Fibroblast of pulmonary artery (primary cell): ENCODE data around the gene AIFM1.
A peak's percentile ranks its signal among the peaks of the same experiment; 100 is the strongest.

Source experiments
- DNase-seq: peaks from one replicate; pipeline ENCODE4 v3.0.0-alpha.2; 2010; ENCODE audit warnings: low read depth
- H3K4me3 ChIP-seq: replicated peaks from 2 replicates; pipeline ENCODE4 v1.5.1; 2011; ENCODE audit warnings: low read depth, mild to moderate bottlenecking, control low read depth, low read length, moderate library complexity
- TF ChIP-seq, protein P1 (sequence below): IDR thresholded peaks from 2 replicates; pipeline ENCODE4 v1.5.1; 2011; ENCODE audit warnings: mild to moderate bottlenecking, control low read depth, low read length, inconsistent platforms; ENCODE audit errors: missing control alignments

Gene AIFM1

DNA sequence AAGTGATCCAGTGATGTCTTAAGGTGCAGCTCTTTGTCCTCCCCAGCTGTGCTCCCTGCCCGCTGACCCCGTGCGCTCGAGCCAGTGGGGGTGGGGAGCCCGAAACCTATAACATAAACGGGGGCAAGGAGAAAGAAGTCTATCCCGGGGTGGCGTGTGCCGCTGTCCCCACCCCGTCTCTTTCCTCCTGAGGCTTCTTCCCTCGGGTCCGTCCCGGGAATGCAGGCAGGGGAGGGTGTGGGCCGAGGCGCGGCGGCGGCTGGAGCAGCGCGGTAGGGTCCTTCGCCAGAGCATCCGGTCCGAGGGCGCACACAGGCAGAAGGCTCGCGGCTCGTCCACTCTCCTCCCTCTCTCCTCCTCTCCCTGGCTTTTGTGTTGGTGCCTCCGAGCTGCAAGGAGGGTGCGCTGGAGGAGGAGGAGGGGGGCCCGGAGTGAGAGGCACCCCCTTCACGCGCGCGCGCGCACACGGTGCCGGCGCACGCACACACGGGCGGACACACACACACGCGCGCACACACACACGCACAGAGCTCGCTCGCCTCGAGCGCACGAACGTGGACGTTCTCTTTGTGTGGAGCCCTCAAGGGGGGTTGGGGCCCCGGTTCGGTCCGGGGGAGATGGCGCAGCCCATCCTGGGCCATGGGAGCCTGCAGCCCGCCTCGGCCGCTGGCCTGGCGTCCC, 5.9 kb upstream of the AIFM1 start, which contains the start of gene RAB33A:
RAB33A (plus strand) TSS at position 517 of the 681 bp plus-strand sequence; CDS start at position 618, 101 bp downstream.
- TF ChIP-seq, protein P1, sequence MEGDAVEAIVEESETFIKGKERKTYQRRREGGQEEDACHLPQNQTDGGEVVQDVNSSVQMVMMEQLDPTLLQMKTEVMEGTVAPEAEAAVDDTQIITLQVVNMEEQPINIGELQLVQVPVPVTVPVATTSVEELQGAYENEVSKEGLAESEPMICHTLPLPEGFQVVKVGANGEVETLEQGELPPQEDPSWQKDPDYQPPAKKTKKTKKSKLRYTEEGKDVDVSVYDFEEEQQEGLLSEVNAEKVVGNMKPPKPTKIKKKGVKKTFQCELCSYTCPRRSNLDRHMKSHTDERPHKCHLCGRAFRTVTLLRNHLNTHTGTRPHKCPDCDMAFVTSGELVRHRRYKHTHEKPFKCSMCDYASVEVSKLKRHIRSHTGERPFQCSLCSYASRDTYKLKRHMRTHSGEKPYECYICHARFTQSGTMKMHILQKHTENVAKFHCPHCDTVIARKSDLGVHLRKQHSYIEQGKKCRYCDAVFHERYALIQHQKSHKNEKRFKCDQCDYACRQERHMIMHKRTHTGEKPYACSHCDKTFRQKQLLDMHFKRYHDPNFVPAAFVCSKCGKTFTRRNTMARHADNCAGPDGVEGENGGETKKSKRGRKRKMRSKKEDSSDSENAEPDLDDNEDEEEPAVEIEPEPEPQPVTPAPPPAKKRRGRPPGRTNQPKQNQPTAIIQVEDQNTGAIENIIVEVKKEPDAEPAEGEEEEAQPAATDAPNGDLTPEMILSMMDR, result no peak
- peak; percentile 11 for DNase-seq
- peak within 1 kb of the TSS; percentile 47 for H3K4me3 ChIP-seq

DNA sequence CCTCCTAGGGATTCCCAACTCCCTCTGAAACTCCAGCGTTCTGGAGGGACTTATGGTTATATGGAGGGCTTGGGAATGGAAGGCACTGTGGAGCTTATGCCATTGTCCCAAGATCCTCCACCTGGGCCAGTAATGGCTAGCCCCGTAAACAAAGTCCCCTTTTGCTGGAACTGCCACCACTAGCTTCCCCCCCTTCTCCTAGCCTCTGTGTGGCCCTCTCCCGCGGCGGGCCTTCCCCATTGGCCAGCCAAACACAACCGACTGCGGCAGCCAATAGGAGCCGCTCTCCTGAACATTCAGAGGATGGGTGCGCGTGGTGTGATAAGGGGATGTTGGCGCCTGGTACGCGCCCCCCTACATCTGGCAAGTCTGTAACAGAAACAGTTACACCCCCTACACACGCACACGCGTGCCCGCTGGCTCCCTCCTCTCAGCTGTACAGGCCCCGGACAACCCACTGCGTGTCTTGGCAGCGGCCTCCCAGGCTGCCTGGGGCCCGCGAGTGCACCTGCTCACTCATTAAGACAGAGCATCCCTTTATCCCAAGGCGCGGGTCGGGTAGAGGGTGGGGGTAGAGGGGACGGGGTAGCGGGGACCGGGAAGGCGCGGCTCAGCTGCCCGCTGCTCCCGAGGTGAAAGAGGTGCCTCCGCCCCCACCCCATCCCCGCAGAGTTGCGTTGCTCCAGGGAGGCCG, 5.3 kb upstream of the AIFM1 start:
- no peak for DNase-seq
- TF ChIP-seq, protein P1, result no peak

DNA sequence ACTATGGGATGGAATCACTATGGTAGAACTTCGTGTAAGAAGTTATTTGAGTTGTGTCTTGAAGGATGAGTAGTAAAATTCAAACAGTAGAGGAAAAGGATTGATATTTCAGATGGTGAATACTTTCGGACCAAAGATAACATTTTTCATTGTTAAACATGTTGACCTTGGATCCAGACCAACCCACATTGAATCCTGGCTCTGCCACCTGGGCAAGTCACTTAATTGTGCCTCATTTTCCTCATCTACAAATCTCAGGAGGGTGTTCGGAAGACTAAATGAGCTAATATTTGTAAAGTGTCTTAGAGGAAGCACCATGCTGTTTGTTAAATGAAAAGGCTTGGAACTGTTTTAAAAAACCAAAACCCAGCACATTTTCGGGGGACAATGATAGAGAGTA, 1.4 kb upstream of the AIFM1 start:
- DNase-seq, result no peak
- peak overlapping the region; percentile 78 for H3K4me3 ChIP-seq
- TF ChIP-seq, protein P1, result no peak

More for the DNA sequence above, 5.3 kb upstream of the AIFM1 start:
- H3K4me3 ChIP-seq, result peak overlapping the region; percentile 47

DNA sequence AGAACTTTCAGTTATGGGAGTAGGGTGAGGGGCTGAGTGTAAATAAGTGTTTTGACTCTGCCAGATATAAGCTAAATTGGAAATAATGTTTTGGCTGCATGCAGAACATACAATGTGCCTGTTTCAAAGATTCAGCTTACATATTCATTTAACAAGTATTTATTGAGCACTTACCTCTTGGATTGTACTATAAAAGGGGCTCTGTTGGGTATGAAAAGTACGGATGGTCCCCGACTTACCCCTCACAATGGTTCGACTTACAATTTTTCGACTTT, 799 bp upstream of the AIFM1 start:
- no peak for DNase-seq
- TF ChIP-seq, protein P1, result no peak
- H3K4me3 ChIP-seq, result peak overlapping the region; percentile 78

DNA sequence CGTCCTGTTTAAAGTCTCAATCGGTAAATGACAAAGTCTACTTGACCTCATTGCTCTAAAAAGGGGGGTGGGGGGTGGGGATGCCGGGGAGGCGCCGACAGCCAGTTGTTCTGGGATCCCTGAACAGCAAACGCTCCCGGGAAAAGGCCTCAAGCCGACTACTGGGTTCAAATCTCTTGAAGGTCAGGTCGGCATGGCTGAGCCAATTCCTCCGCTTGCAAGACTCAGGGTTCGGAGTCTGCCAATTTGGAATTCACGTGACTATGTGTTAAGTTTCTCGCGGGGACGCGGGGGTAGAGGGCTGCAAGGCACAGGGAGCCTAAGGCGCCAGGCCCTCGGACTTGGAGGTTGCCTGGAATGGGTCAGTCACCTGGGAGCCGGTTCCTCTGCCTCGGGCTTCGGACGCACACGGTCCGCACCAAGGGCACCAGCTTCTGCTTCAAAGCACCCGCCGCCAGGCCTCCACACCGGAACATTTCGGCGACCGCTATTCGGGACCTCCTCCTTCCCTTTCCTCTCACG, 399 bp downstream of the AIFM1 start:
- DNase-seq, result no peak
- peak overlapping the region; percentile 78 for H3K4me3 ChIP-seq

DNA sequence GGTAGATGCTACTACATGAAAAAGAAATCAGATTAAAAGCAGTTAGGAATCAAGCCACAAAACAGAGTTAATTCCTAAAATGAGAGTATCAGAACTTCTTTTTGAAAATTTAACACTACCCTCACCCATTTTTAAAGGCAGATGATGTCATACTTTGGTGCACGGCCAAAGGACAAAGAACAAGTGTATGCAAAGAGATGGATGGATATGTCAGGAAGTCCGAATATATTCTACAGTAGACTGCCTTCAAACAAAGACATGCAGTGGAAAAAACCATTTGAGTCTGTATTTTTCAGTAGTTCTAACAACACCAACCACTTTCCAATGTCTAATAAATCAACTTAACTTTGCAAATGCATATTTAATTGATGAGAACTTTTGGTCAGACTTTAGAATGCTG, 2.2 kb downstream of the AIFM1 start:
- TF ChIP-seq, protein P1, result no peak

More for the DNA sequence above, 399 bp downstream of the AIFM1 start:
- TF ChIP-seq, protein P1, result no peak

More for the DNA sequence above, 2.2 kb downstream of the AIFM1 start:
- no peak for DNase-seq
- no peak overlapping the region for H3K4me3 ChIP-seq
